ENCODE measurements around the gene PPP2R5C.

The PPP2R5C gene

GRCh38 chr14:101732118-101732517 is 29.4 kb upstream of the PPP2R5C start:
- no peak overlapping the region for H3K4me3 Mint-ChIP-seq

GRCh38 chr14:101733211-101733610 is 28.3 kb upstream of the PPP2R5C start:
- Mint-ChIP-seq H3K4me1 (peaks cover 44% of the 10 kb centered on the region), H3K27ac (no peak overlapping the region), H3K4me3 (no peak overlapping the region), H3K9me3 (peaks cover 4% of the 10 kb centered on the region), H3K27me3 (ENCODE audit: low read depth, poor library complexity) (no peaks in the 10 kb centered on the region), H3K36me3 (ENCODE audit: low read depth) (no peaks in the 10 kb centered on the region)
- no peak for DNase-seq
- no peak for TF ChIP-seq CTCF (IDR thresholded peaks at IDR 0.05)

More at GRCh38 chr14:101732118-101732517, 29.4 kb upstream of the PPP2R5C start:
- Mint-ChIP-seq H3K27ac (no peak overlapping the region), H3K27me3 (ENCODE audit: low read depth, poor library complexity) (no peaks in the 10 kb centered on the region), H3K4me1 (peaks cover 43% of the 10 kb centered on the region), H3K9me3 (peaks cover 3% of the 10 kb centered on the region), H3K36me3 (ENCODE audit: low read depth) (peaks cover 3% of the 10 kb centered on the region)
- TF ChIP-seq CTCF (IDR thresholded peaks at IDR 0.05): no peak
- no peak for DNase-seq

GRCh38 chr14:101734246-101734847 is 27.2 kb upstream of the PPP2R5C start:
- Mint-ChIP-seq H3K4me1 (peaks cover 44% of the 10 kb centered on the region), H3K36me3 (ENCODE audit: low read depth) (no peaks in the 10 kb centered on the region), H3K27me3 (ENCODE audit: low read depth, poor library complexity) (no peaks in the 10 kb centered on the region), H3K27ac (no peak overlapping the region), H3K9me3 (peaks cover 9% of the 10 kb centered on the region), H3K4me3 (no peak overlapping the region)
- DNase-seq: no peak
- TF ChIP-seq CTCF (IDR thresholded peaks at IDR 0.05): no peak

- peaks cover 10% of the 10 kb centered on the region for H3K36me3 Mint-ChIP-seq (ENCODE audit: low read depth)
- peaks cover 43% of the 10 kb centered on the region for H3K4me1 Mint-ChIP-seq
- no peaks in the 10 kb centered on the region for H3K27me3 Mint-ChIP-seq (ENCODE audit: low read depth, poor library complexity)
- no peak overlapping the region for H3K27ac Mint-ChIP-seq
- no peak for TF ChIP-seq CTCF (IDR thresholded peaks at IDR 0.05)
- peaks cover 20% of the 10 kb centered on the region for H3K9me3 Mint-ChIP-seq
- H3K4me3 Mint-ChIP-seq: no peak overlapping the region
- DNase-seq: no peak
Observed at GRCh38 chr14:101735453-101735852, 26.1 kb upstream of the PPP2R5C start.

- Mint-ChIP-seq H3K27me3 (ENCODE audit: low read depth, poor library complexity) (no peaks in the 10 kb centered on the region), H3K27ac (no peak overlapping the region), H3K4me3 (no peak overlapping the region), H3K9me3 (peaks cover 26% of the 10 kb centered on the region), H3K36me3 (ENCODE audit: low read depth) (peaks cover 10% of the 10 kb centered on the region), H3K4me1 (peaks cover 37% of the 10 kb centered on the region)
- no peak for DNase-seq
- TF ChIP-seq CTCF (IDR thresholded peaks at IDR 0.05): no peak
Observed at GRCh38 chr14:101736071-101736470, 25.4 kb upstream of the PPP2R5C start.

- no peak overlapping the region for H3K27ac Mint-ChIP-seq
- peaks cover 31% of the 10 kb centered on the region for H3K9me3 Mint-ChIP-seq
- no peak for DNase-seq
- TF ChIP-seq CTCF (IDR thresholded peaks at IDR 0.05): no peak
- H3K36me3 Mint-ChIP-seq (ENCODE audit: low read depth): peaks cover 14% of the 10 kb centered on the region
- no peak overlapping the region for H3K4me3 Mint-ChIP-seq
- no peaks in the 10 kb centered on the region for H3K27me3 Mint-ChIP-seq (ENCODE audit: low read depth, poor library complexity)
- H3K4me1 Mint-ChIP-seq: peaks cover 32% of the 10 kb centered on the region
Observed at GRCh38 chr14:101736585-101736984, 24.9 kb upstream of the PPP2R5C start.
